NCI-H2171 treated with DMSO at 0.1 percent for 48 hours (cell line): ENCODE data around the gene TEAD3.
"Not testable (repeated sequence)": the region's sequence is repeated elsewhere in the genome, so short reads cannot be mapped to it uniquely, and the experiment has no call there.

Experiments
- DNase-seq: peaks from one replicate; lab custom pipeline; 2025; lab: John Stamatoyannopoulos, UW

TEAD3 gene

GRCh38 chr6:35496841-35497570 is at the start of gene TEAD3:
TEAD3 (minus strand) TSS chr6:35497079.
- DNase-seq: peak; percentile 33

- no peak for DNase-seq
Measured at GRCh38 chr6:35544769-35545361, 48.0 kb upstream of the TEAD3 start.

GRCh38 chr6:35543459-35544193 is 46.7 kb upstream of the TEAD3 start:
- DNase-seq: no peak

- DNase-seq: no peak
Measured at GRCh38 chr6:35541836-35542235, 45.0 kb upstream of the TEAD3 start.

- DNase-seq: no peak
Measured at GRCh38 chr6:35539223-35539622, 42.3 kb upstream of the TEAD3 start.

- not testable (repeated sequence) for DNase-seq
Measured at GRCh38 chr6:35535847-35536246, 39.0 kb upstream of the TEAD3 start.

- DNase-seq: peak; percentile 99
Measured at GRCh38 chr6:35534407-35535170, 37.7 kb upstream of the TEAD3 start.

GRCh38 chr6:35533981-35534380 is 37.1 kb upstream of the TEAD3 start:
- DNase-seq: no peak

- no peak for DNase-seq
Measured at GRCh38 chr6:35532126-35532525, 35.2 kb upstream of the TEAD3 start.

GRCh38 chr6:35524380-35525020 is 27.6 kb upstream of the TEAD3 start:
- DNase-seq: no peak

GRCh38 chr6:35522660-35523658 is 26.1 kb upstream of the TEAD3 start:
- peak; percentile 72 for DNase-seq

- no peak for DNase-seq
Measured at GRCh38 chr6:35522151-35522550, 25.3 kb upstream of the TEAD3 start.

- DNase-seq: no peak
Measured at GRCh38 chr6:35521235-35521634, 24.4 kb upstream of the TEAD3 start.

- no peak for DNase-seq
Measured at GRCh38 chr6:35519313-35520015, 22.6 kb upstream of the TEAD3 start.

- no peak for DNase-seq
Measured at GRCh38 chr6:35518566-35519312, 21.9 kb upstream of the TEAD3 start.

- not testable (repeated sequence) for DNase-seq
Measured at GRCh38 chr6:35517978-35518377, 21.1 kb upstream of the TEAD3 start.

- DNase-seq: no peak
Measured at GRCh38 chr6:35516712-35517111, 19.8 kb upstream of the TEAD3 start.

- not testable (repeated sequence) for DNase-seq
Measured at GRCh38 chr6:35515939-35516338, 19.1 kb upstream of the TEAD3 start.

- no peak for DNase-seq
Measured at GRCh38 chr6:35514587-35514986, 17.7 kb upstream of the TEAD3 start.
